Measurements from ENCODE around the gene STRN3.

The STRN3 gene

GRCh38 chr14:31036552-31036951, 10.4 kb upstream of the STRN3 start:
- no peaks in the 10 kb centered on the region for H3K27me3 ChIP-seq (ENCODE audit: control insufficient read depth, insufficient read depth, low read length)
- no peak overlapping the region for H3K27ac ChIP-seq (ENCODE audit: low read depth, low read length)
- no peak overlapping the region for H3K4me3 ChIP-seq (ENCODE audit: low read depth, low read length)
- no peak overlapping the region for H3K9ac ChIP-seq (ENCODE audit: low read depth, low read length)
- H3K4me1 ChIP-seq (ENCODE audit: control insufficient read depth, insufficient read depth, low read length) = peaks cover 11% of the 10 kb centered on the region
- H3K36me3 ChIP-seq (ENCODE audit: control insufficient read depth, insufficient read depth, low read length) = no peaks in the 10 kb centered on the region
- no peaks in the 10 kb centered on the region for H3K9me3 ChIP-seq (ENCODE audit: control insufficient read depth, insufficient read depth, low read length)

- Histone ChIP-seq H3K9ac (ENCODE audit: low read depth, low read length) (no peak overlapping the region), H3K4me3 (ENCODE audit: low read depth, low read length) (no peak overlapping the region), H3K36me3 (ENCODE audit: control insufficient read depth, insufficient read depth, low read length) (no peaks in the 10 kb centered on the region), H3K4me1 (ENCODE audit: control insufficient read depth, insufficient read depth, low read length) (no peaks in the 10 kb centered on the region), H3K27ac (ENCODE audit: low read depth, low read length) (no peak overlapping the region), H3K27me3 (ENCODE audit: control insufficient read depth, insufficient read depth, low read length) (no peaks in the 10 kb centered on the region), H3K9me3 (ENCODE audit: control insufficient read depth, insufficient read depth, low read length) (no peaks in the 10 kb centered on the region)
Observed at GRCh38 chr14:31030469-31030868, 4.3 kb upstream of the STRN3 start.

- no peak overlapping the region for H3K9ac ChIP-seq (ENCODE audit: low read depth, low read length)
- no peak overlapping the region for H3K4me3 ChIP-seq (ENCODE audit: low read depth, low read length)
- peaks cover 6% of the 10 kb centered on the region; the same call in 1 of the 2 replicates for H3K4me1 ChIP-seq (ENCODE audit: control insufficient read depth, insufficient read depth, low read length)
- H3K9me3 ChIP-seq (ENCODE audit: control insufficient read depth, insufficient read depth, low read length) = no peaks in the 10 kb centered on the region
- H3K27ac ChIP-seq (ENCODE audit: low read depth, low read length) = no peak overlapping the region
- no peaks in the 10 kb centered on the region for H3K27me3 ChIP-seq (ENCODE audit: control insufficient read depth, insufficient read depth, low read length)
- no peaks in the 10 kb centered on the region for H3K36me3 ChIP-seq (ENCODE audit: control insufficient read depth, insufficient read depth, low read length)
Observed at GRCh38 chr14:31029016-31029970, 3.1 kb upstream of the STRN3 start.

- H3K4me3 ChIP-seq (ENCODE audit: low read depth, low read length) = peak overlapping the region; percentile 94
- no peaks in the 10 kb centered on the region for H3K36me3 ChIP-seq (ENCODE audit: control insufficient read depth, insufficient read depth, low read length)
- peak overlapping the region; percentile 97 for H3K27ac ChIP-seq (ENCODE audit: low read depth, low read length)
- H3K9me3 ChIP-seq (ENCODE audit: control insufficient read depth, insufficient read depth, low read length) = no peaks in the 10 kb centered on the region
- no peak overlapping the region for H3K9ac ChIP-seq (ENCODE audit: low read depth, low read length)
- H3K27me3 ChIP-seq (ENCODE audit: control insufficient read depth, insufficient read depth, low read length) = no peaks in the 10 kb centered on the region
- peaks cover 17% of the 10 kb centered on the region; the same call in 1 of the 2 replicates for H3K4me1 ChIP-seq (ENCODE audit: control insufficient read depth, insufficient read depth, low read length)
Observed at GRCh38 chr14:31027847-31028246, 1.7 kb upstream of the STRN3 start.

- Histone ChIP-seq H3K4me3 (ENCODE audit: low read depth, low read length) (peak overlapping the region; percentile 94), H3K9ac (ENCODE audit: low read depth, low read length) (peak overlapping the region; percentile 49), H3K36me3 (ENCODE audit: control insufficient read depth, insufficient read depth, low read length) (no peaks in the 10 kb centered on the region), H3K27ac (ENCODE audit: low read depth, low read length) (peak overlapping the region; percentile 97), H3K9me3 (ENCODE audit: control insufficient read depth, insufficient read depth, low read length) (no peaks in the 10 kb centered on the region), H3K4me1 (ENCODE audit: control insufficient read depth, insufficient read depth, low read length) (peaks cover 17% of the 10 kb centered on the region; the same call in 1 of the 2 replicates), H3K27me3 (ENCODE audit: control insufficient read depth, insufficient read depth, low read length) (no peaks in the 10 kb centered on the region)
Observed at GRCh38 chr14:31026450-31027235, 464 bp upstream of the STRN3 start.

- peak within 1 kb of the TSS; percentile 97 for H3K27ac ChIP-seq (ENCODE audit: low read depth, low read length)
- H3K4me1 ChIP-seq (ENCODE audit: control insufficient read depth, insufficient read depth, low read length) = peaks cover 17% of the 10 kb centered on the region; the same call in 1 of the 2 replicates
- H3K9ac ChIP-seq (ENCODE audit: low read depth, low read length) = peak within 1 kb of the TSS; percentile 93
- H3K27me3 ChIP-seq (ENCODE audit: control insufficient read depth, insufficient read depth, low read length) = no peaks in the 10 kb centered on the region
- no peaks in the 10 kb centered on the region for H3K9me3 ChIP-seq (ENCODE audit: control insufficient read depth, insufficient read depth, low read length)
- peak within 1 kb of the TSS; percentile 94 for H3K4me3 ChIP-seq (ENCODE audit: low read depth, low read length)
- H3K36me3 ChIP-seq (ENCODE audit: control insufficient read depth, insufficient read depth, low read length) = peaks cover 5% of the 10 kb centered on the region; the same call in 1 of the 2 replicates
Observed at GRCh38 chr14:31025367-31026076, 657 bp downstream of the STRN3 start, which contains the start of gene AP4S1. TSS of gene AP4S1 (plus strand) at chr14:31025649. CDS start at chr14:31066197, 40,548 bp downstream.

GRCh38 chr14:31024577-31025366, 1.4 kb downstream of the STRN3 start:
- H3K27me3 ChIP-seq (ENCODE audit: control insufficient read depth, insufficient read depth, low read length) = no peaks in the 10 kb centered on the region
- H3K4me1 ChIP-seq (ENCODE audit: control insufficient read depth, insufficient read depth, low read length) = peaks cover 17% of the 10 kb centered on the region; the same call in 1 of the 2 replicates
- H3K4me3 ChIP-seq (ENCODE audit: low read depth, low read length) = peak overlapping the region; percentile 94
- H3K9me3 ChIP-seq (ENCODE audit: control insufficient read depth, insufficient read depth, low read length) = no peaks in the 10 kb centered on the region
- H3K36me3 ChIP-seq (ENCODE audit: control insufficient read depth, insufficient read depth, low read length) = peaks cover 7% of the 10 kb centered on the region; the same call in 1 of the 2 replicates
- H3K9ac ChIP-seq (ENCODE audit: low read depth, low read length) = peak overlapping the region; percentile 93
- peak overlapping the region; percentile 97 for H3K27ac ChIP-seq (ENCODE audit: low read depth, low read length)

- Histone ChIP-seq H3K36me3 (ENCODE audit: control insufficient read depth, insufficient read depth, low read length) (peaks cover 7% of the 10 kb centered on the region; the same call in 1 of the 2 replicates), H3K27me3 (ENCODE audit: control insufficient read depth, insufficient read depth, low read length) (no peaks in the 10 kb centered on the region), H3K4me1 (ENCODE audit: control insufficient read depth, insufficient read depth, low read length) (peaks cover 17% of the 10 kb centered on the region; the same call in 1 of the 2 replicates), H3K4me3 (ENCODE audit: low read depth, low read length) (peak overlapping the region; percentile 94), H3K27ac (ENCODE audit: low read depth, low read length) (no peak overlapping the region), H3K9ac (ENCODE audit: low read depth, low read length) (no peak overlapping the region), H3K9me3 (ENCODE audit: control insufficient read depth, insufficient read depth, low read length) (no peaks in the 10 kb centered on the region)
Observed at GRCh38 chr14:31024010-31024480, 2.1 kb downstream of the STRN3 start.

GRCh38 chr14:31022386-31022785, 3.8 kb downstream of the STRN3 start:
- no peaks in the 10 kb centered on the region for H3K27me3 ChIP-seq (ENCODE audit: control insufficient read depth, insufficient read depth, low read length)
- no peak overlapping the region for H3K9ac ChIP-seq (ENCODE audit: low read depth, low read length)
- H3K4me1 ChIP-seq (ENCODE audit: control insufficient read depth, insufficient read depth, low read length) = peaks cover 17% of the 10 kb centered on the region; the same call in 1 of the 2 replicates
- H3K4me3 ChIP-seq (ENCODE audit: low read depth, low read length) = no peak overlapping the region
- H3K27ac ChIP-seq (ENCODE audit: low read depth, low read length) = no peak overlapping the region
- H3K36me3 ChIP-seq (ENCODE audit: control insufficient read depth, insufficient read depth, low read length) = peaks cover 13% of the 10 kb centered on the region; the same call in 1 of the 2 replicates
- H3K9me3 ChIP-seq (ENCODE audit: control insufficient read depth, insufficient read depth, low read length) = no peaks in the 10 kb centered on the region
